Mesenchymal stem cell (in vitro differentiated cells and primary cell): Measurements from ENCODE around the gene OR52L1.
A peak's percentile ranks its signal among the peaks of the same experiment; 100 is the strongest.

Experiments
- DNase-seq: peaks from one replicate; pipeline ENCODE4 v3.0.0-alpha.2; 2013
- H2AFZ ChIP-seq: one replicate; pipeline ENCODE4 v1.6.1; 2013; ENCODE audit warnings: low read depth, mild to moderate bottlenecking, control low read depth, inconsistent platforms, low read length, moderate library complexity
- H2AK5ac ChIP-seq: 2 replicates; pipeline ENCODE4 v1.6.1; 2013; ENCODE audit warnings: low read length, moderate library complexity, mild to moderate bottlenecking, inconsistent platforms; ENCODE audit not compliant: severe bottlenecking
- H2BK120ac ChIP-seq: one replicate; pipeline ENCODE4 v1.6.1; 2013; ENCODE audit warnings: low read depth, mild to moderate bottlenecking, inconsistent platforms, low read length, moderate library complexity
- H2BK12ac ChIP-seq, 2 experiments: one replicate each; pipeline ENCODE4 v1.6.1; 2013; ENCODE audit warnings: inconsistent platforms in 2 of 2, low read length in 2 of 2, mild to moderate bottlenecking in 2 of 2, moderate library complexity in 2 of 2, control low read depth in 1 of 2
- H2BK15ac ChIP-seq: one replicate; pipeline ENCODE4 v1.6.1; 2013; ENCODE audit warnings: mild to moderate bottlenecking, low read depth, inconsistent platforms; ENCODE audit not compliant: poor library complexity, severe bottlenecking
- H2BK5ac ChIP-seq: 2 replicates; pipeline ENCODE4 v1.6.1; 2013; ENCODE audit warnings: low read depth, mild to moderate bottlenecking, low read length, control low read depth, inconsistent platforms; ENCODE audit not compliant: poor library complexity, severe bottlenecking
- H3K14ac ChIP-seq, 2 experiments: one replicate each; pipeline ENCODE4 v1.6.1; 2013; ENCODE audit warnings: inconsistent platforms in 2 of 2, low read length in 2 of 2, control low read depth in 1 of 2, mild to moderate bottlenecking in 1 of 2, moderate library complexity in 1 of 2
- H3K18ac ChIP-seq, 2 experiments: one replicate each; pipeline ENCODE4 v1.6.1; 2013; ENCODE audit warnings: inconsistent platforms in 2 of 2, low read length in 2 of 2, control low read depth in 1 of 2, low read depth in 1 of 2, mild to moderate bottlenecking in 1 of 2
- H3K23ac ChIP-seq, 2 experiments: one replicate each; pipeline ENCODE4 v1.6.1; 2013; ENCODE audit warnings: inconsistent platforms in 2 of 2, low read length in 2 of 2, mild to moderate bottlenecking in 2 of 2, moderate library complexity in 2 of 2, control low read depth in 1 of 2
- H3K27ac ChIP-seq: 2 replicates; pipeline ENCODE4 v1.5.1; 2013; ENCODE audit warnings: mild to moderate bottlenecking, moderate library complexity, low read length, control low read depth, inconsistent platforms; ENCODE audit not compliant: poor library complexity, severe bottlenecking
- H3K27me3 ChIP-seq, 2 experiments: 2 replicates each; pipeline versions ENCODE4 v1.6.1 to v1.7.0; 2013; ENCODE audit warnings: low read length in 2 of 2, mild to moderate bottlenecking in 2 of 2, moderate library complexity in 2 of 2, control low read depth in 1 of 2, inconsistent platforms in 1 of 2; ENCODE audit not compliant: control insufficient read depth in 1 of 2, insufficient read depth in 1 of 2
- H3K36me3 ChIP-seq, 2 experiments: 2 replicates each; pipeline versions ENCODE4 v1.6.1 to v1.7.0; 2013; ENCODE audit warnings: low read length in 2 of 2, control low read depth in 1 of 2, inconsistent platforms in 1 of 2, low read depth in 1 of 2, mild to moderate bottlenecking in 1 of 2; ENCODE audit not compliant: insufficient read depth in 2 of 2, control insufficient read depth in 1 of 2
- H3K4ac ChIP-seq, 2 experiments: one replicate each; pipeline ENCODE4 v1.6.1; 2013; ENCODE audit warnings: inconsistent platforms in 2 of 2, low read length in 2 of 2, mild to moderate bottlenecking in 2 of 2, moderate library complexity in 2 of 2, control low read depth in 1 of 2, low read depth in 1 of 2
- H3K4me1 ChIP-seq: 2 replicates; pipeline ENCODE4 v1.6.1; 2013; ENCODE audit warnings: low read depth, low read length, control low read depth; ENCODE audit not compliant: control insufficient read depth, insufficient read depth
- H3K4me2 ChIP-seq: 2 replicates; pipeline ENCODE4 v1.6.1; 2013; ENCODE audit warnings: low read length, mild to moderate bottlenecking, inconsistent platforms; ENCODE audit not compliant: poor library complexity, severe bottlenecking
- H3K4me3 ChIP-seq, 2 experiments: 2 replicates each; pipeline versions ENCODE4 v1.5.1 to v1.7.0; 2013; ENCODE audit warnings: low read length in 2 of 2, mild to moderate bottlenecking in 2 of 2, control low read depth in 1 of 2, low read depth in 1 of 2; ENCODE audit not compliant: insufficient read depth in 1 of 2
- H3K79me1 ChIP-seq: replicated peaks from 2 replicates; pipeline ENCODE4 v1.6.1; 2013; ENCODE audit warnings: mild to moderate bottlenecking, control low read depth, low read length, inconsistent platforms; ENCODE audit not compliant: poor library complexity, severe bottlenecking
- H3K9ac ChIP-seq: 2 replicates; pipeline ENCODE4 v1.7.0; 2013; ENCODE audit warnings: mild to moderate bottlenecking, low read length, moderate library complexity
- H3K9me3 ChIP-seq: 2 replicates; pipeline ENCODE4 v1.7.0; 2013; ENCODE audit warnings: mild to moderate bottlenecking, low read length; ENCODE audit not compliant: control insufficient read depth
- H4K8ac ChIP-seq: one replicate; pipeline ENCODE4 v1.6.1; 2013; ENCODE audit warnings: inconsistent platforms, mild to moderate bottlenecking, low read length, moderate library complexity
- H4K91ac ChIP-seq: one replicate; pipeline ENCODE4 v1.6.1; 2013; ENCODE audit warnings: mild to moderate bottlenecking, low read length, inconsistent platforms
- WGBS: methylation state at CpG from one replicate; pipeline ENCODE4 v1.1.7; 2013; ENCODE audit warnings: mixed read lengths; 5-methylcytosine and 5-hydroxymethylcytosine counted together

OR52L1 gene

GRCh38 chr11:5992150-5992549 is 5.4 kb upstream of the OR52L1 start:
- no peak overlapping the region for H3K14ac ChIP-seq
- H3K27me3 ChIP-seq = peaks cover 0 to 17% of the 10 kb centered on the region in 2 experiments
- no peak overlapping the region for H3K23ac ChIP-seq
- no peak overlapping the region for H2AFZ ChIP-seq
- no peak overlapping the region for H2BK12ac ChIP-seq
- no peak overlapping the region for H2AK5ac ChIP-seq
- H3K36me3 ChIP-seq = no peaks in the 10 kb centered on the region
- peak overlapping the region; percentile 37 for H3K9ac ChIP-seq
- H3K4me3 ChIP-seq = peak overlapping the region in 1 of 2 experiments; percentile 40
- H2BK120ac ChIP-seq = no peak overlapping the region
- H4K8ac ChIP-seq = no peak overlapping the region
- H3K79me1 ChIP-seq = no peaks in the 10 kb centered on the region
- H2BK5ac ChIP-seq = no peak overlapping the region
- WGBS = 69% methylated on average over 3 of the region's 3 CpGs
- no peak overlapping the region for H3K18ac ChIP-seq
- no peak overlapping the region for H3K4ac ChIP-seq
- no peak overlapping the region for H4K91ac ChIP-seq
- no peaks in the 10 kb centered on the region for H3K9me3 ChIP-seq
- H3K27ac ChIP-seq = no peak overlapping the region
- DNase-seq = no peak
- no peaks in the 10 kb centered on the region for H3K4me1 ChIP-seq
- H3K4me2 ChIP-seq = no peak overlapping the region
- H2BK15ac ChIP-seq = no peak overlapping the region

- Histone ChIP-seq H3K9ac (no peak overlapping the region), H3K9me3 (no peaks in the 10 kb centered on the region), H4K8ac (no peak overlapping the region), H2AFZ (no peak overlapping the region), H3K79me1 (no peaks in the 10 kb centered on the region), H3K27ac (no peak overlapping the region), H2BK12ac (no peak overlapping the region), H3K23ac (no peak overlapping the region), H3K36me3 (no peaks in the 10 kb centered on the region), H3K14ac (no peak overlapping the region), H3K18ac (no peak overlapping the region), H3K4me3 (no peak overlapping the region), H2AK5ac (no peak overlapping the region), H3K4ac (no peak overlapping the region), H2BK15ac (no peak overlapping the region), H3K4me2 (no peak overlapping the region), H3K4me1 (no peaks in the 10 kb centered on the region), H2BK5ac (no peak overlapping the region), H4K91ac (no peak overlapping the region), H3K27me3 (peaks cover 0 to 13% of the 10 kb centered on the region in 2 experiments), H2BK120ac (no peak overlapping the region)
- no peak for DNase-seq
- WGBS = 83% methylated on average over 4 of the region's 4 CpGs
Observed at GRCh38 chr11:5989203-5989602, 2.4 kb upstream of the OR52L1 start.

- Histone ChIP-seq H3K36me3 (no peaks in the 10 kb centered on the region), H3K14ac (no peak overlapping the region), H3K4me2 (no peak overlapping the region), H3K4me1 (no peaks in the 10 kb centered on the region), H4K8ac (no peak overlapping the region), H3K9me3 (peaks cover 8% of the 10 kb centered on the region), H2AK5ac (no peak overlapping the region), H2BK12ac (no peak overlapping the region), H3K9ac (no peak overlapping the region), H3K27me3 (peaks cover 0 to 3% of the 10 kb centered on the region in 2 experiments), H2BK120ac (no peak overlapping the region), H3K79me1 (no peaks in the 10 kb centered on the region), H3K18ac (no peak overlapping the region), H2AFZ (no peak overlapping the region), H3K4ac (no peak overlapping the region), H3K4me3 (no peak overlapping the region), H3K23ac (no peak overlapping the region), H3K27ac (no peak overlapping the region), H4K91ac (no peak overlapping the region), H2BK15ac (no peak overlapping the region), H2BK5ac (no peak overlapping the region)
- DNase-seq = no peak
- no CpG with 5 or more reads among the region's 1 CpG for WGBS
Observed at GRCh38 chr11:5983443-5983842, 3.3 kb downstream of the OR52L1 start.

DNA sequence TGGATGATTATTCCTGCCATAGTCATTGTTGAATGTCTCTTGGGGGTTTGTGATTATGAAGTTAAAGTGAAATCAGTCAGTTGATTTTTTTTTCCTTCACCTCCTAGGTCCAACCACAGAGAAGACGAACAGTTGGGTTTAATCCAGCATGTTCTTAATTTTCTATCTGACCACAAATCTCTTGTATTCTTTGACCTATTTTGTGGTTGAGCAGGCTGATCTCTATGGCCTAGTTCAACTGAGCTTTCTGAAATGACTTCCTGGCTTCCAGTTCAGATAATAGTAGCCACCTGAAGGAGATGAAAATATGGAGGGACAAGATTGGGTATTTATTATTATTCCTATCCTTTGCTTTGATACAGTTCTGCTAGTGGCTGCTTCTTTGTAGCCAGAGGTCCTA is 13.3 kb downstream of the OR52L1 start:
- Histone ChIP-seq H3K4ac (no peak overlapping the region), H3K9me3 (peaks cover 3% of the 10 kb centered on the region), H3K4me1 (no peaks in the 10 kb centered on the region), H3K27ac (no peak overlapping the region), H2BK12ac (no peak overlapping the region), H3K14ac (no peak overlapping the region), H3K18ac (no peak overlapping the region), H3K27me3 (no peaks in the 10 kb centered on the region), H3K9ac (no peak overlapping the region), H2BK15ac (no peak overlapping the region), H4K8ac (no peak overlapping the region), H3K4me3 (no peak overlapping the region), H2AK5ac (no peak overlapping the region), H4K91ac (no peak overlapping the region), H3K4me2 (no peak overlapping the region), H2BK120ac (no peak overlapping the region), H3K79me1 (no peaks in the 10 kb centered on the region), H3K23ac (no peak overlapping the region), H2AFZ (no peak overlapping the region), H3K36me3 (no peaks in the 10 kb centered on the region), H2BK5ac (no peak overlapping the region)
- no CpG with 5 or more reads among the region's 1 CpG for WGBS
- DNase-seq = no peak
